Measurements from ENCODE around the gene CDYL2.

The CDYL2 gene

GRCh38 chr16:80804526-80805383 is at the start of gene CDYL2:
Gene CDYL2 (minus strand): TSS chr16:80804598. CDS start chr16:80804173, 425 bp downstream.
- no peaks in the 10 kb centered on the region for H3K36me3 ChIP-seq (ENCODE audit: control insufficient read depth, insufficient read depth, low read length)
- TF ChIP-seq CTCF (IDR thresholded peaks at IDR 0.05; ENCODE audit: insufficient read depth, low read length, poor library complexity, severe bottlenecking): no peak
- H3K4me3 ChIP-seq (replicated peaks; ENCODE audit: low read depth, low read length): peak within 1 kb of the TSS; percentile 77
- H3K27me3 ChIP-seq (replicated peaks; ENCODE audit: control insufficient read depth, insufficient read depth, low read length): no peaks in the 10 kb centered on the region; the same call in 1 of the 2 replicates
- DNase-seq (ENCODE audit: extremely low read depth, insufficient read length): peak; percentile 64

- Histone ChIP-seq H3K27me3 (replicated peaks; ENCODE audit: control insufficient read depth, insufficient read depth, low read length) (no peaks in the 10 kb centered on the region), H3K36me3 (ENCODE audit: control insufficient read depth, insufficient read depth, low read length) (no peaks in the 10 kb centered on the region), H3K4me3 (replicated peaks; ENCODE audit: low read depth, low read length) (no peak overlapping the region)
- peak; percentile 79 for TF ChIP-seq CTCF (IDR thresholded peaks at IDR 0.05; ENCODE audit: insufficient read depth, low read length, poor library complexity, severe bottlenecking)
- no peak for DNase-seq (ENCODE audit: extremely low read depth, insufficient read length)
These were observed 48.0 kb upstream of the CDYL2 start for GRCh38 chr16:80852261-80852872.

GRCh38 chr16:80851831-80852230 is 47.4 kb upstream of the CDYL2 start:
- Histone ChIP-seq H3K4me3 (replicated peaks; ENCODE audit: low read depth, low read length) (no peak overlapping the region), H3K36me3 (ENCODE audit: control insufficient read depth, insufficient read depth, low read length) (no peaks in the 10 kb centered on the region), H3K27me3 (replicated peaks; ENCODE audit: control insufficient read depth, insufficient read depth, low read length) (no peaks in the 10 kb centered on the region)
- no peak for TF ChIP-seq CTCF (IDR thresholded peaks at IDR 0.05; ENCODE audit: insufficient read depth, low read length, poor library complexity, severe bottlenecking)
- DNase-seq (ENCODE audit: extremely low read depth, insufficient read length): no peak

- Histone ChIP-seq H3K36me3 (ENCODE audit: control insufficient read depth, insufficient read depth, low read length) (no peaks in the 10 kb centered on the region), H3K27me3 (replicated peaks; ENCODE audit: control insufficient read depth, insufficient read depth, low read length) (no peaks in the 10 kb centered on the region), H3K4me3 (replicated peaks; ENCODE audit: low read depth, low read length) (no peak overlapping the region)
- no peak for DNase-seq (ENCODE audit: extremely low read depth, insufficient read length)
- no peak for TF ChIP-seq CTCF (IDR thresholded peaks at IDR 0.05; ENCODE audit: insufficient read depth, low read length, poor library complexity, severe bottlenecking)
These were observed 46.4 kb upstream of the CDYL2 start for GRCh38 chr16:80850757-80851156.

GRCh38 chr16:80848862-80849261 is 44.5 kb upstream of the CDYL2 start:
- Histone ChIP-seq H3K36me3 (ENCODE audit: control insufficient read depth, insufficient read depth, low read length) (no peaks in the 10 kb centered on the region), H3K27me3 (replicated peaks; ENCODE audit: control insufficient read depth, insufficient read depth, low read length) (no peaks in the 10 kb centered on the region), H3K4me3 (replicated peaks; ENCODE audit: low read depth, low read length) (no peak overlapping the region)
- TF ChIP-seq CTCF (IDR thresholded peaks at IDR 0.05; ENCODE audit: insufficient read depth, low read length, poor library complexity, severe bottlenecking): no peak
- no peak for DNase-seq (ENCODE audit: extremely low read depth, insufficient read length)

Measured in GM06990 (cell line).